ENCODE measurements around the gene CES1.
"Not testable (repeated sequence)": the region's sequence is repeated elsewhere in the genome, so short reads cannot be mapped to it uniquely, and the experiment has no call there.

Gene CES1

GRCh38 chr16:55817236-55817912 is 15.5 kb downstream of the CES1 start:
- Histone ChIP-seq H3K4me1 (ENCODE audit: control insufficient read depth, insufficient read depth, low read length, poor library complexity, severe bottlenecking) (no peaks in the 10 kb centered on the region), H3K9me3 (ENCODE audit: control insufficient read depth, low read length) (no peaks in the 10 kb centered on the region), H3K4me3 (ENCODE audit: insufficient read depth, low read depth, low read length, poor library complexity, severe bottlenecking) (no peak overlapping the region)

GRCh38 chr16:55816222-55816621 is 16.7 kb downstream of the CES1 start:
- not testable (repeated sequence) for H3K9me3 ChIP-seq (ENCODE audit: control insufficient read depth, low read length); H3K4me1 ChIP-seq (ENCODE audit: control insufficient read depth, insufficient read depth, low read length, poor library complexity, severe bottlenecking); H3K4me3 ChIP-seq (ENCODE audit: insufficient read depth, low read depth, low read length, poor library complexity, severe bottlenecking); DNase-seq; H3K36me3 ChIP-seq (ENCODE audit: control insufficient read depth, insufficient read depth, low read length); H3K27ac ChIP-seq (ENCODE audit: insufficient read depth, low read length, poor library complexity, severe bottlenecking); H3K27me3 ChIP-seq (replicated peaks; ENCODE audit: control insufficient read depth, insufficient read depth, low read length, poor library complexity, severe bottlenecking)

More at GRCh38 chr16:55817236-55817912, 15.5 kb downstream of the CES1 start:
- H3K27me3 ChIP-seq (replicated peaks; ENCODE audit: control insufficient read depth, insufficient read depth, low read length, poor library complexity, severe bottlenecking): no peaks in the 10 kb centered on the region
- no peaks in the 10 kb centered on the region for H3K36me3 ChIP-seq (ENCODE audit: control insufficient read depth, insufficient read depth, low read length)
- no peak for DNase-seq
- no peak overlapping the region for H3K27ac ChIP-seq (ENCODE audit: insufficient read depth, low read length, poor library complexity, severe bottlenecking)

- Histone ChIP-seq H3K4me3 (ENCODE audit: insufficient read depth, low read depth, low read length, poor library complexity, severe bottlenecking) (no peak overlapping the region), H3K9me3 (ENCODE audit: control insufficient read depth, low read length) (no peaks in the 10 kb centered on the region), H3K27ac (ENCODE audit: insufficient read depth, low read length, poor library complexity, severe bottlenecking) (no peak overlapping the region), H3K36me3 (ENCODE audit: control insufficient read depth, insufficient read depth, low read length) (no peaks in the 10 kb centered on the region), H3K27me3 (replicated peaks; ENCODE audit: control insufficient read depth, insufficient read depth, low read length, poor library complexity, severe bottlenecking) (no peaks in the 10 kb centered on the region), H3K4me1 (ENCODE audit: control insufficient read depth, insufficient read depth, low read length, poor library complexity, severe bottlenecking) (no peaks in the 10 kb centered on the region)
- no peak for DNase-seq
These were observed 17.6 kb downstream of the CES1 start for GRCh38 chr16:55815320-55815719.

GRCh38 chr16:55814174-55814573 is 18.7 kb downstream of the CES1 start:
- H3K4me3 ChIP-seq (ENCODE audit: insufficient read depth, low read depth, low read length, poor library complexity, severe bottlenecking); H3K4me1 ChIP-seq (ENCODE audit: control insufficient read depth, insufficient read depth, low read length, poor library complexity, severe bottlenecking); H3K27me3 ChIP-seq (replicated peaks; ENCODE audit: control insufficient read depth, insufficient read depth, low read length, poor library complexity, severe bottlenecking); DNase-seq; H3K9me3 ChIP-seq (ENCODE audit: control insufficient read depth, low read length); H3K36me3 ChIP-seq (ENCODE audit: control insufficient read depth, insufficient read depth, low read length); H3K27ac ChIP-seq (ENCODE audit: insufficient read depth, low read length, poor library complexity, severe bottlenecking): not testable (repeated sequence)

GRCh38 chr16:55813730-55814129 is 19.2 kb downstream of the CES1 start:
- not testable (repeated sequence) for H3K27me3 ChIP-seq (replicated peaks; ENCODE audit: control insufficient read depth, insufficient read depth, low read length, poor library complexity, severe bottlenecking); H3K9me3 ChIP-seq (ENCODE audit: control insufficient read depth, low read length); H3K36me3 ChIP-seq (ENCODE audit: control insufficient read depth, insufficient read depth, low read length); DNase-seq; H3K27ac ChIP-seq (ENCODE audit: insufficient read depth, low read length, poor library complexity, severe bottlenecking); H3K4me3 ChIP-seq (ENCODE audit: insufficient read depth, low read depth, low read length, poor library complexity, severe bottlenecking); H3K4me1 ChIP-seq (ENCODE audit: control insufficient read depth, insufficient read depth, low read length, poor library complexity, severe bottlenecking)

GRCh38 chr16:55812951-55813350 is 19.9 kb downstream of the CES1 start:
- DNase-seq: no peak
- H3K4me1 ChIP-seq (ENCODE audit: control insufficient read depth, insufficient read depth, low read length, poor library complexity, severe bottlenecking): no peaks in the 10 kb centered on the region
- H3K9me3 ChIP-seq (ENCODE audit: control insufficient read depth, low read length): no peaks in the 10 kb centered on the region
- H3K27ac ChIP-seq (ENCODE audit: insufficient read depth, low read length, poor library complexity, severe bottlenecking): no peak overlapping the region
- no peaks in the 10 kb centered on the region for H3K36me3 ChIP-seq (ENCODE audit: control insufficient read depth, insufficient read depth, low read length)
- no peaks in the 10 kb centered on the region for H3K27me3 ChIP-seq (replicated peaks; ENCODE audit: control insufficient read depth, insufficient read depth, low read length, poor library complexity, severe bottlenecking)
- no peak overlapping the region for H3K4me3 ChIP-seq (ENCODE audit: insufficient read depth, low read depth, low read length, poor library complexity, severe bottlenecking)

GRCh38 chr16:55811811-55812210 is 21.1 kb downstream of the CES1 start:
- H3K9me3 ChIP-seq (ENCODE audit: control insufficient read depth, low read length): no peaks in the 10 kb centered on the region
- no peak overlapping the region for H3K4me3 ChIP-seq (ENCODE audit: insufficient read depth, low read depth, low read length, poor library complexity, severe bottlenecking)
- no peaks in the 10 kb centered on the region for H3K4me1 ChIP-seq (ENCODE audit: control insufficient read depth, insufficient read depth, low read length, poor library complexity, severe bottlenecking)
- no peaks in the 10 kb centered on the region for H3K27me3 ChIP-seq (replicated peaks; ENCODE audit: control insufficient read depth, insufficient read depth, low read length, poor library complexity, severe bottlenecking)
- no peak for DNase-seq
- no peaks in the 10 kb centered on the region for H3K36me3 ChIP-seq (ENCODE audit: control insufficient read depth, insufficient read depth, low read length)
- no peak overlapping the region for H3K27ac ChIP-seq (ENCODE audit: insufficient read depth, low read length, poor library complexity, severe bottlenecking)

- H3K36me3 ChIP-seq (ENCODE audit: control insufficient read depth, insufficient read depth, low read length): no peaks in the 10 kb centered on the region
- no peak overlapping the region for H3K27ac ChIP-seq (ENCODE audit: insufficient read depth, low read length, poor library complexity, severe bottlenecking)
- H3K4me3 ChIP-seq (ENCODE audit: insufficient read depth, low read depth, low read length, poor library complexity, severe bottlenecking): no peak overlapping the region
- H3K27me3 ChIP-seq (replicated peaks; ENCODE audit: control insufficient read depth, insufficient read depth, low read length, poor library complexity, severe bottlenecking): no peaks in the 10 kb centered on the region
- H3K4me1 ChIP-seq (ENCODE audit: control insufficient read depth, insufficient read depth, low read length, poor library complexity, severe bottlenecking): no peaks in the 10 kb centered on the region
- DNase-seq: no peak
- no peaks in the 10 kb centered on the region for H3K9me3 ChIP-seq (ENCODE audit: control insufficient read depth, low read length)
These were observed 22.4 kb downstream of the CES1 start for GRCh38 chr16:55810451-55810961.

- H3K27ac ChIP-seq (ENCODE audit: insufficient read depth, low read length, poor library complexity, severe bottlenecking): no peak overlapping the region
- no peaks in the 10 kb centered on the region for H3K36me3 ChIP-seq (ENCODE audit: control insufficient read depth, insufficient read depth, low read length)
- no peaks in the 10 kb centered on the region for H3K27me3 ChIP-seq (replicated peaks; ENCODE audit: control insufficient read depth, insufficient read depth, low read length, poor library complexity, severe bottlenecking)
- no peak overlapping the region for H3K4me3 ChIP-seq (ENCODE audit: insufficient read depth, low read depth, low read length, poor library complexity, severe bottlenecking)
- DNase-seq: no peak
- no peaks in the 10 kb centered on the region for H3K9me3 ChIP-seq (ENCODE audit: control insufficient read depth, low read length)
- H3K4me1 ChIP-seq (ENCODE audit: control insufficient read depth, insufficient read depth, low read length, poor library complexity, severe bottlenecking): no peaks in the 10 kb centered on the region
These were observed 23.0 kb downstream of the CES1 start for GRCh38 chr16:55809851-55810250.

GRCh38 chr16:55809386-55809785 is 23.5 kb downstream of the CES1 start:
- Histone ChIP-seq H3K9me3 (ENCODE audit: control insufficient read depth, low read length) (no peaks in the 10 kb centered on the region), H3K4me1 (ENCODE audit: control insufficient read depth, insufficient read depth, low read length, poor library complexity, severe bottlenecking) (no peaks in the 10 kb centered on the region), H3K27ac (ENCODE audit: insufficient read depth, low read length, poor library complexity, severe bottlenecking) (no peak overlapping the region), H3K27me3 (replicated peaks; ENCODE audit: control insufficient read depth, insufficient read depth, low read length, poor library complexity, severe bottlenecking) (no peaks in the 10 kb centered on the region), H3K4me3 (ENCODE audit: insufficient read depth, low read depth, low read length, poor library complexity, severe bottlenecking) (no peak overlapping the region), H3K36me3 (ENCODE audit: control insufficient read depth, insufficient read depth, low read length) (no peaks in the 10 kb centered on the region)
- DNase-seq: no peak

All from effector memory CD4-positive, alpha-beta T cell (primary cell).